B cell (primary cell): Measurements from ENCODE around the gene ASTL. TPM values are rescaled to one million over a fixed set of nuclear protein-coding genes. Genes with fewer than 3 reads are reported as not detected.

Source experiments
- ATAC-seq: fragments of 200-7000 bp; cut with Tn5 transposase; one replicate; pipeline ENCODE4 v1.10.0; 2021; ENCODE audit warnings: low read depth, mild to moderate bottlenecking, moderate number of reproducible peaks, moderate library complexity
- CTCF ChIA-PET: fragments of 350-600 bp; sonication (Branson Sonifier 250); formaldehyde crosslinking; loops from one replicate; lab custom pipeline; 2021; ENCODE audit warnings: antibody characterized with exemption, inconsistent platforms; lab: Charles Lee
- POLR2A ChIA-PET: fragments of 350-600 bp; sonication (Branson Sonifier 250); formaldehyde crosslinking; loops from one replicate; lab custom pipeline; 2021; ENCODE audit warnings: antibody characterized with exemption; lab: Charles Lee
- DNase-seq: peaks from one replicate; pipeline ENCODE4 v3.0.0; 2013
- H2AFZ ChIP-seq: 2 replicates; pipeline ENCODE4 v1.6.1; 2012; ENCODE audit warnings: mild to moderate bottlenecking, low read depth, low read length; ENCODE audit not compliant: insufficient read depth, poor library complexity, severe bottlenecking
- H3K27ac ChIP-seq, 2 donors: 1 replicate in 1 of 2; 2 replicates in 1 of 2; pipeline ENCODE4 v1.5.1; 2012 to 2013; ENCODE audit warnings: low read length in 2 of 2, mild to moderate bottlenecking in 2 of 2, moderate library complexity in 1 of 2
- H3K27me3 ChIP-seq, 4 experiments: fragments of 200-600 bp in 1 of 4; sonication (generic) in 1 of 4; replicated peaks in 1 of 4; 1 replicate in 2 of 4; 2 replicates in 2 of 4; pipeline versions ENCODE4 v1.6.1 to v1.7.0; 2013 to 2016; ENCODE audit warnings: low read length in 3 of 4, mild to moderate bottlenecking in 2 of 4, mixed read lengths in 1 of 4, moderate library complexity in 1 of 4; ENCODE audit not compliant: insufficient read depth in 4 of 4, control insufficient read depth in 3 of 4; ENCODE audit errors: control extremely low read depth in 1 of 4
- H3K36me3 ChIP-seq, 2 experiments: replicated peaks in 1 of 2; 1 replicate in 1 of 2; 2 replicates in 1 of 2; pipeline versions ENCODE4 v1.6.1 to v1.7.1; 2013; ENCODE audit warnings: low read length in 1 of 2; ENCODE audit not compliant: insufficient read depth in 2 of 2, control insufficient read depth in 1 of 2; ENCODE audit errors: control extremely low read depth in 1 of 2, extremely low read depth in 1 of 2
- H3K4me1 ChIP-seq, 2 donors: fragments of 200-600 bp in 1 of 2; sonication (generic) in 1 of 2; 1 replicate in 1 of 2; 2 replicates in 1 of 2; pipeline versions ENCODE4 v1.5.1 to v1.6.1; 2013 to 2017; ENCODE audit warnings: low read length in 2 of 2; ENCODE audit not compliant: control insufficient read depth in 2 of 2, insufficient read depth in 2 of 2
- H3K4me2 ChIP-seq: replicated peaks from 2 replicates; pipeline ENCODE3; 2012; ENCODE audit warnings: mild to moderate bottlenecking, low read depth, low read length; ENCODE audit not compliant: poor library complexity, severe bottlenecking
- H3K4me3 ChIP-seq, 5 experiments: fragments of 200-600 bp in 1 of 5; sonication (generic) in 1 of 5; 1 replicate in 3 of 5; 2 replicates in 2 of 5; pipeline versions ENCODE4 v1.5.1 to v1.7.0; 2011 to 2016; ENCODE audit warnings: low read length in 4 of 5, mild to moderate bottlenecking in 4 of 5, low read depth in 2 of 5, control low read depth in 1 of 5, moderate library complexity in 1 of 5; ENCODE audit not compliant: insufficient read depth in 1 of 5; ENCODE audit errors: control extremely low read depth in 1 of 5, extremely low read depth in 1 of 5
- H3K79me2 ChIP-seq: fragments of 200-600 bp; sonication (generic); one replicate; pipeline ENCODE4 v1.6.0; 2016; ENCODE audit warnings: low read length; ENCODE audit not compliant: control insufficient read depth, insufficient read depth
- H3K9ac ChIP-seq: fragments of 200-600 bp; sonication (generic); 2 replicates; pipeline ENCODE4 v1.6.1; 2017; ENCODE audit warnings: mild to moderate bottlenecking, low read length, moderate library complexity
- H3K9me3 ChIP-seq, 3 donors: one replicate each; pipeline versions ENCODE4 v1.6.1 to v1.7.1; 2013; ENCODE audit warnings: low read length in 2 of 3; ENCODE audit not compliant: control insufficient read depth in 2 of 3, insufficient read depth in 1 of 3; ENCODE audit errors: control extremely low read depth in 1 of 3
- H4K20me1 ChIP-seq: 2 replicates; pipeline ENCODE4 v1.6.0; 2012; ENCODE audit warnings: mild to moderate bottlenecking, low read length; ENCODE audit not compliant: insufficient read depth, control insufficient read depth, poor library complexity, severe bottlenecking
- H3K27ac Mint-ChIP-seq: one replicate; pipeline ENCODE4 v1.8.0; 2021; ENCODE audit warnings: mixed read lengths
- H3K27me3 Mint-ChIP-seq: one replicate; pipeline ENCODE4 v1.8.0; 2021; ENCODE audit warnings: mixed read lengths
- H3K4me1 Mint-ChIP-seq: one replicate; pipeline ENCODE4 v1.8.0; 2021; ENCODE audit warnings: mixed read lengths
- H3K4me3 Mint-ChIP-seq: one replicate; pipeline ENCODE4 v1.8.0; 2021; ENCODE audit warnings: mixed read lengths
- H3K9me3 Mint-ChIP-seq: one replicate; pipeline ENCODE4 v1.8.0; 2022; ENCODE audit warnings: mixed read lengths; ENCODE audit not compliant: insufficient read depth
- EZH2 ChIP-seq: IDR thresholded peaks from 2 replicates; pipeline ENCODE4 v1.6.1; 2012; ENCODE audit warnings: borderline replicate concordance, low read depth, mild to moderate bottlenecking, moderate library complexity, low read length; ENCODE audit not compliant: insufficient read depth, poor library complexity, severe bottlenecking
- WGBS: methylation state at CpG from one replicate; pipeline ENCODE4 v1.1.5; 2013; ENCODE audit warnings: missing lambda C conversion rate; ENCODE audit not compliant: insufficient coverage; 5-methylcytosine and 5-hydroxymethylcytosine counted together
- intact Hi-C: fragments of 100-400 bp; cut with micrococcal nuclease; formaldehyde crosslinking; loops from one replicate; pipeline ENCODE4 v1.10.0; 2022
- polyA plus RNA-seq: library from polyadenylated mRNA; depleted of rRNA; stranded (reverse); fragments of >200 nt; gene quantifications from 2 replicates; pipeline ENCODE4 v1.2.3, GENCODE V29; 2012
- total RNA-seq, 2 donors: library from RNA; stranded (reverse); fragments of 120-200 nt in 1 of 2; gene quantifications; 1 replicate in 1 of 2; 2 replicates in 1 of 2; pipeline versions ENCODE4 v1.2.3 to v1.2.4, GENCODE V29; 2013 to 2022
- TF ChIP-seq, protein P1 (sequence below): fragments of 200-600 bp; IDR thresholded peaks from one replicate; pipeline ENCODE4 v1.8.0; 2022; ENCODE audit warnings: antibody characterized with exemption, mild to moderate bottlenecking

Gene ASTL
- total and polyA plus RNA-seq, 2 donors (not counting 1 experiment from before 2014, with no cell fraction given), result 0.15 to 0.59 TPM

DNA sequence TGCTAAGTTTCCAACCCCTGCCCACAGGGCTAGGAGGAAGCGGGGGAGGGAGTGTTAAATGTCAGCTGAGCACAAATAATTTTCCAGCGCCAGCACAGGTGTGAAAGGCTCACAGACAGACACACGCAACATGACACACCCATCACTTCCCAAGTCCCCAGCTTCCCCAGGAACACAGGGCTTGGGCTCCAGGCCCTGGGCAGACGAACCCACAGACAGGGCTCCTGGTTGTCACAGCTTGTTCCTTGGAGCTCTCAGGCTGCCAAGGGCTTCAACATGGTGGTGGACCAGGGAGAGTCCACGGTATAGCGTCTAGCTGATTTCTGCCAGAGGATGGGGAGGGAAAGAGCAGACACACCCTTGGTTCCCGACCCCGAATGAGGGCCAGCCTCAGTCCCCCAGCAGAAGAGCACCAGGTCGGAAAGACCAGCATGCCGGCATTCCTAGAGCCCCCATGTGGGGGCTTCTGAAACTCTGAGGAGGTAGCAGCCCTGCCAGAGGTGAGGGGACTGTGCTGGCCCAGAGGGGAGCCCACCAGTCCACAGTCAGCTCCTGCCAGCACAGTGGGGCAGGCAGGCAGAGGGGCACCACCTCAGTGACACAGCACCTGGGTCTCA, 5.0 kb upstream of the ASTL start:
- Histone ChIP-seq H3K27ac (peak overlapping the region in 1 of 2 donors; percentile 46), H4K20me1 (peaks cover 17% of the 10 kb centered on the region), H3K79me2 (peaks cover 2% of the 10 kb centered on the region), H2AFZ (no peak overlapping the region), H3K4me1 (peaks cover 46 to 62% of the 10 kb centered on the region in 2 donors), H3K9ac (no peak overlapping the region), H3K27me3 (no peaks in the 10 kb centered on the region), H3K36me3 (no peaks in the 10 kb centered on the region), H3K9me3 (no peaks in the 10 kb centered on the region), H3K4me2 (peak overlapping the region; percentile 91), H3K4me3 (peak overlapping the region in 2 of 5 experiments; percentile 59 to 68)
- DNase-seq (no peak), ATAC-seq (no peak)
- no peak for TF ChIP-seq EZH2
- TF ChIP-seq, protein P1, sequence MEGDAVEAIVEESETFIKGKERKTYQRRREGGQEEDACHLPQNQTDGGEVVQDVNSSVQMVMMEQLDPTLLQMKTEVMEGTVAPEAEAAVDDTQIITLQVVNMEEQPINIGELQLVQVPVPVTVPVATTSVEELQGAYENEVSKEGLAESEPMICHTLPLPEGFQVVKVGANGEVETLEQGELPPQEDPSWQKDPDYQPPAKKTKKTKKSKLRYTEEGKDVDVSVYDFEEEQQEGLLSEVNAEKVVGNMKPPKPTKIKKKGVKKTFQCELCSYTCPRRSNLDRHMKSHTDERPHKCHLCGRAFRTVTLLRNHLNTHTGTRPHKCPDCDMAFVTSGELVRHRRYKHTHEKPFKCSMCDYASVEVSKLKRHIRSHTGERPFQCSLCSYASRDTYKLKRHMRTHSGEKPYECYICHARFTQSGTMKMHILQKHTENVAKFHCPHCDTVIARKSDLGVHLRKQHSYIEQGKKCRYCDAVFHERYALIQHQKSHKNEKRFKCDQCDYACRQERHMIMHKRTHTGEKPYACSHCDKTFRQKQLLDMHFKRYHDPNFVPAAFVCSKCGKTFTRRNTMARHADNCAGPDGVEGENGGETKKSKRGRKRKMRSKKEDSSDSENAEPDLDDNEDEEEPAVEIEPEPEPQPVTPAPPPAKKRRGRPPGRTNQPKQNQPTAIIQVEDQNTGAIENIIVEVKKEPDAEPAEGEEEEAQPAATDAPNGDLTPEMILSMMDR, result no peak
- peak overlapping the region; percentile 91 for H3K27ac Mint-ChIP-seq
- 82% methylated on average over 7 of the region's 10 CpGs for WGBS
- H3K27me3 Mint-ChIP-seq, result no peaks in the 10 kb centered on the region
- ChIA-PET POLR2A (interaction anchor here (0.6 to 7.9 kb wide), 6 partner anchors 15 to 392 kb away, joined by 3 to 47 read pairs (median 4); partner anchors contain the start of genes ADRA2B and STARD7), CTCF (interaction anchor here (0.6 to 23.6 kb wide), 10 partner anchors 9 to 151 kb away, joined by 3 to 1065 read pairs (median 6); no protein-coding TSS in a partner anchor)
- intact Hi-C loops, result no loop called here
- peaks cover 65% of the 10 kb centered on the region for H3K4me1 Mint-ChIP-seq
- H3K9me3 Mint-ChIP-seq, result no peaks in the 10 kb centered on the region
- peak overlapping the region; percentile 92 for H3K4me3 Mint-ChIP-seq
